ENCODE data around the gene AKR1B1.
A peak's percentile ranks its signal among the peaks of the same experiment; 100 is the strongest.

AKR1B1 gene

GRCh38 chr7:134452991-134453473, 5.9 kb downstream of the AKR1B1 start:
- no peak overlapping the region for H3K4me3 ChIP-seq (ENCODE audit: low read length)
- TF ChIP-seq, protein P1, sequence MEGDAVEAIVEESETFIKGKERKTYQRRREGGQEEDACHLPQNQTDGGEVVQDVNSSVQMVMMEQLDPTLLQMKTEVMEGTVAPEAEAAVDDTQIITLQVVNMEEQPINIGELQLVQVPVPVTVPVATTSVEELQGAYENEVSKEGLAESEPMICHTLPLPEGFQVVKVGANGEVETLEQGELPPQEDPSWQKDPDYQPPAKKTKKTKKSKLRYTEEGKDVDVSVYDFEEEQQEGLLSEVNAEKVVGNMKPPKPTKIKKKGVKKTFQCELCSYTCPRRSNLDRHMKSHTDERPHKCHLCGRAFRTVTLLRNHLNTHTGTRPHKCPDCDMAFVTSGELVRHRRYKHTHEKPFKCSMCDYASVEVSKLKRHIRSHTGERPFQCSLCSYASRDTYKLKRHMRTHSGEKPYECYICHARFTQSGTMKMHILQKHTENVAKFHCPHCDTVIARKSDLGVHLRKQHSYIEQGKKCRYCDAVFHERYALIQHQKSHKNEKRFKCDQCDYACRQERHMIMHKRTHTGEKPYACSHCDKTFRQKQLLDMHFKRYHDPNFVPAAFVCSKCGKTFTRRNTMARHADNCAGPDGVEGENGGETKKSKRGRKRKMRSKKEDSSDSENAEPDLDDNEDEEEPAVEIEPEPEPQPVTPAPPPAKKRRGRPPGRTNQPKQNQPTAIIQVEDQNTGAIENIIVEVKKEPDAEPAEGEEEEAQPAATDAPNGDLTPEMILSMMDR (IDR thresholded peaks at IDR 0.05; ENCODE audit: insufficient read depth, low read depth, low read length, missing control alignments) = no peak
- no peak for DNase-seq (ENCODE audit: low read depth)

- H3K4me3 ChIP-seq (ENCODE audit: low read length) = no peak overlapping the region
- TF ChIP-seq, protein P1 (IDR thresholded peaks at IDR 0.05; ENCODE audit: insufficient read depth, low read depth, low read length, missing control alignments) = no peak
- no peak for DNase-seq (ENCODE audit: low read depth)
Observed at GRCh38 chr7:134452419-134452838, 6.5 kb downstream of the AKR1B1 start.

DNA sequence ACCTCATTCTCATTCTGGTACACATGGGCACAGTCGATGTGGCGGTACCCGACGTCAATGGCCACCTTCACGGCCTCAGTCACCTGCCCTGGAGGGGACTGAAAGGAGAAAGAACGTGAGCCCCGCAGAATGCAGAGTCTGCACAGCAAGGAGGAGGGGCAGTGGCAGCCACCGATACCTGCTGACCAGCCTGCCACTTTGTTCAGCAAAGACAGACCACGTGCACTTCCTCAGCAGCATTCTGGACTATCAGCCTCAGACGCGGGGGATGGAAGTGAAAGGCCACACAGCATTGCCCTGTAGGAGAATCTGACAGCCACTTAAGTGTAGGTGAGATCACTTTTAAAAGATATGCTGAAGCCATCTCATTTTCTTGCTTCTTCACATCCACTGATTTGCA, 7.2 kb downstream of the AKR1B1 start:
- TF ChIP-seq, protein P1 (IDR thresholded peaks at IDR 0.05; ENCODE audit: insufficient read depth, low read depth, low read length, missing control alignments) = no peak

DNA sequence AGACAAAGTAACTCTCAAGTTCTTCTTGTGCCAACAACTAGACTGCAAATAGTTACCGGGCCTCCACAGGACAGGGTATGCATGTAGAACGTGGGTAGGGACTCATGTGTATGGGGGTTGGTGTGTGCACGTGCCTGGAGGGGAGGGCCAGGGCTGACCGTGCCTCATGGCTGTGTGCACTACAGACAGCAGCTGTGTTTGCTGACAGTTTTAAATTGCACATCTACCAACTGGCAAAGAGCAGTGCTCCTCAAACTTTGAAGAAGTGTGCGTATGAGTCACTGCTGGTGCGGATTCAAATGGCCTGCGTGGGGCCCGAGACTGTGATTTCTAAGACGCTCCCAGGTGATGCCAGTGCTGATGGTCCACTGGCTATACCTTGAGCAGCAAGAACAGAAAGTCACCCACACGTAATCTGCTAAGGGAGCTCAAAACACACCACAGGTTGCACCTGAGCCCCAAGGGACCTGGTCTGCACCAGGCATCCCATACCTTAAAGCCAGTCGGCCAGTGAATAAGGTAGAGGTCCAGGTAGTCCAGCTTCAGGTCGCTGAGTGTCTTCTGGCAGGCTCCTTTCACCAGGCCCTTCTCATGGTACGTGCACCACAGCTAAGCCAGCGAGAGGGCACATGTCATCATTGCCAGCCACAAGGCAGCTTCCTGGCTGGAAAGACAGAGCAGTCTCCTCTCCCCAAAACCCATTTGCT, 8.5 kb downstream of the AKR1B1 start:
- no peak for DNase-seq (ENCODE audit: low read depth)
- TF ChIP-seq, protein P1 (IDR thresholded peaks at IDR 0.05; ENCODE audit: insufficient read depth, low read depth, low read length, missing control alignments) = no peak
- no peak overlapping the region for H3K4me3 ChIP-seq (ENCODE audit: low read length)

More for the DNA sequence above, 7.2 kb downstream of the AKR1B1 start:
- H3K4me3 ChIP-seq (ENCODE audit: low read length) = no peak overlapping the region
- DNase-seq (ENCODE audit: low read depth) = no peak

- no peak overlapping the region for H3K4me3 ChIP-seq (ENCODE audit: low read length)
- TF ChIP-seq, protein P1 (IDR thresholded peaks at IDR 0.05; ENCODE audit: insufficient read depth, low read depth, low read length, missing control alignments) = no peak
- no peak for DNase-seq (ENCODE audit: low read depth)
Observed at GRCh38 chr7:134449680-134450079, 9.2 kb downstream of the AKR1B1 start.

DNA sequence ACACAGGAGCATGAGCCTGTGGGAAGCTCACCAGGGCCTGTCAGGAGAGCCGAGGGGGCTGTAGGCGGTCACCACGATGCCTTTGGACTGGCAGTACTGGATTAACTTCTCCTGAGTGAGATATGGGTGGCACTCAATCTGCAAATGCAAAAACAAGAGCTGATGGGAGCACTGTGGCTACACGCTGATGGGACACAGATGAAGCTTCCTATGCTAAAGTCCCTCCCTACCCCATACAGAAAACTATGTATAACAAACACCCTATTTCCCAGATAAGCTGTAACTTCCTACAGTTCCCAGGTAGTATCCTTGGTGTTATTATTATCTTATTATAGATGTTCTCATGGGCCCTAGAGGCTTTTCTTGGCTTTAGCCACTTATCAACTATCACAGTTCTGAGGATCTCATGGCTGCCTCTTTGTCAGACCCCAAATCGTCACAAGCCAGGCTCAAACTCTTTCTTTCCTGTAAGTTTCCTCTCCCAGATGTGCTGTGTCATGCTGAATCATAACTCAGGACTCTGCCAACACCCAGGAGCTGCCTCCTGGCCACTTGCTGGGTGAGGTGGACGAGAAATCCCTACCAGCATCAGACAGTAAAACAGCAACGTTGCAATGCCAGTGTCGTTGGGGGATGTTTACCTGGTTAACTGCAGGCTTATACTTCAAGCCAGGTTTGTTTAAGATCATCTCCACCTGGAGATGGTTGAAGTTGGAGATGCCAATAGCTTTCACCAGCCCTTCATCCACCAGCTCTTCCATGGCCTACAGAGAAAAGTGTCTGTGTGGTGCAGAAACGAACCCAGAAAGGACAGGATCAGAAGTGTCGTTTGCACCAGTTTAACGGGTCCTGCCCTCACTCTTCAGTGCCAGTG, 10.3 kb downstream of the AKR1B1 start:
- DNase-seq (ENCODE audit: low read depth) = peak; percentile 92
- H3K4me3 ChIP-seq (ENCODE audit: low read length) = no peak overlapping the region
- TF ChIP-seq, protein P1 (IDR thresholded peaks at IDR 0.05; ENCODE audit: insufficient read depth, low read depth, low read length, missing control alignments) = no peak
